Hippocampal formation (tissue), 2 donors: ENCODE measurements around the gene NAPB.

Experiments
- DNase-seq, 2 donors: peaks; one replicate each; lab custom pipeline; 2025; lab: John Stamatoyannopoulos, UW

The NAPB gene

GRCh38 chr20:23406880-23407279, 14.4 kb downstream of the NAPB start:
- DNase-seq, result no peak

DNA sequence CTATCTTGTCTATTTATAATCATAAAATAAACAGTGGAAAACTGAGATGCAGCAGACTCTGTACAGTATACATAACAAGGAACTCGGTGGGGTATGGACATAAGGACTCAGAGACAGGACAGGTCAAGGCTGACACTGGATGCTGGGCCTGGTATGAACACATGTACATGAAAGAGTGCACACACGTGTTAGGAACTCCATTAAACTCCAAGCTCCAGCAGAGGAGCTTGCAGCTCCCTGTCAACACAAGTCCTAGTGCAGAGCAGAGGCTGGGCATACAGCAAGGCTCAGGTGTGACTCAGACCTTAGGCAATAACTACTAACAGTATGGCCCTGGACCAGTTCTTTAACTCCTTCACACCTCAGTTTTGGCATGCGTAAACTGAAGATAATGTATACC, 17.1 kb downstream of the NAPB start:
- no peak for DNase-seq

DNA sequence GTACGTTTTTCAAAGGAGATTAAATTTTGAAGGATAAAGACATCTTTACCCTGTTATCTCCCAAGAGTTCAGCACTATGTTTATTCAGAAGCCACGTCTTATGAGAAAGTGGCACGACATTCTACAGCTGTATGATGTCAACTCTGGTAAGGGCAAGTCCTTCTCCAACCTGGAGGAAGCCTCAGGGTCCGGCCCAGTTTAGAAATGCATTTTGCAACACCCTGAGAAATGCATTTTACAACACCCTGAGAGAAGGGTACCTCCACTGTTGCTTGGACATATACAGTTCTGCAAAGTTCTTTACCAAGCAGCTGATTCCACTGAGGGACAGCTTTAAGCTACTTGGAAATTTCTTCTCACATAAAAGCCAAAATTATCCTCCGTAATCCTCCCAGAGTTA, 17.5 kb downstream of the NAPB start:
- DNase-seq, result no peak

DNA sequence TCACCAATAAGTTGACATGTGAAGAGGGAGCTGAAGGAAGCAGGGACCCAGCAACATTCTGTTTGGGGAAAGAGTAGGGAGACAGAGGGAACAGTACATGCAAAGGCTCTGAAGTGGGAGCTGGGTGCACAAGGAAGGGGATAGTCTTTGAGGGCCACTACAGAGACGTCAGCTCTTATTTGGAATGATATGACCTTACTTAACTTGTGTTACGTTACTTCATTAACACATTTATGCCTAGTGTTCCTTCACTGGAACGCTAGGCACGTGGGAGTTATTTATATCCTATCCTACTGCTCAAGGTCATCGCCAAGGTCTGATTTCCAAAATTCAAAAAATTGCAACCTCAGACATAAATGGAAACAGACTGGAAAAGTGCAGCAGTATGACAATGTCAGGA, 20.2 kb downstream of the NAPB start:
- no peak for DNase-seq

GRCh38 chr20:23399568-23400241, 21.6 kb downstream of the NAPB start:
- DNase-seq, result no peak

GRCh38 chr20:23397961-23398360, 23.3 kb downstream of the NAPB start:
- no peak for DNase-seq

GRCh38 chr20:23396950-23397627, 24.2 kb downstream of the NAPB start:
- DNase-seq, result no peak

DNA sequence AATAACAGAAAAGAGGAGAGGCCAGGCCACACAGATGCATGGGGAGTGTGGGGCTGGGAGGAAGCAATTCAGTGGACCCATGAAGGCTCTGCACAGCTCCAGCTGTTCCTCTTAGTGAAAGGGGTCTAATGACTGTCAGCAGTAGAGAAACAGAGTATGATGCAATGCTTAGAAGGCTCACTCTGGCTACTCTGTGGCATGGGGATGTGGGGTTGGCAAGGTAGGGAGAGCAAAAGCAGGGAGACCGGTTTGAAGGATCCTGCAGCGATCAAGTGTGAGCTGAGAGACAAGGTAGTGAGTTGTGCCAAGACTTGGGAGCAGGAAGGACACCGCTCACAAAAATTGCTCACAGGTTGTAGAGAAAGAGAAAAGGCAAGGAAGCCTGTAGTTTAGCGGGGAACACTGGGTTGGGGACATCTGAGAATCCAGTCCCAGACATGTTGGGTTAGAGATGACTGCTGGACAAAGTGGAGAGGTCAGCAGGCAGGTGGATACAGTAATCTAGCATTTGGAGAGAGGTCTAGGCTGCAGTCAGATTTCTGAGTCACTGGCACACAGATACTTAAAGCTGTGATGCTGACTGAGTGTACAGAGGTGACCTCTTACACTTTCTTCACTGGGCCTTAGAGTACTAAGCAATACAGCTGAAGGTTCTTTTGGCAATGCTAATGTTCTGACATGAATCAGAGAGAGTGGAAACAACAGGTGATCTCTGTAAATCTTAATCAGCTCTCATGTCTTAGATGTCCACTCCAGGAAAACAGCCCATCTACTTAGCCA, 27.1 kb downstream of the NAPB start:
- no peak for DNase-seq

- DNase-seq, result no peak
These were observed 29.5 kb downstream of the NAPB start for GRCh38 chr20:23391707-23392310.

GRCh38 chr20:23390091-23390774, 31.1 kb downstream of the NAPB start:
- no peak for DNase-seq

DNA sequence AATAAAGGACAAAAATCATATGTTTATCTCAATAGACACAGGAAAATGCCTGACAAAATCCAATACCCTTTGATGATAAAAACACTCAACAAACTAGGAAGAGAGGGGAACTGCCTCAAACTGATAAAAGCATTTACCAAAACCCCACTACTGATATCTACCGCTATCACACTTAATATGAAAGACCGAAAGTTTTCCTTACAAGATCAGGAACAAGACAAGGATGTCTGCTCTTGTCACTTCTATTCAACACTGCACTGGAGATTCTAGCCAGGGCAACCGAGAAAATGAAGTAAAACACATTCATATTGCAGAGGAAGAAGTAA, 34.2 kb downstream of the NAPB start:
- no peak for DNase-seq

DNA sequence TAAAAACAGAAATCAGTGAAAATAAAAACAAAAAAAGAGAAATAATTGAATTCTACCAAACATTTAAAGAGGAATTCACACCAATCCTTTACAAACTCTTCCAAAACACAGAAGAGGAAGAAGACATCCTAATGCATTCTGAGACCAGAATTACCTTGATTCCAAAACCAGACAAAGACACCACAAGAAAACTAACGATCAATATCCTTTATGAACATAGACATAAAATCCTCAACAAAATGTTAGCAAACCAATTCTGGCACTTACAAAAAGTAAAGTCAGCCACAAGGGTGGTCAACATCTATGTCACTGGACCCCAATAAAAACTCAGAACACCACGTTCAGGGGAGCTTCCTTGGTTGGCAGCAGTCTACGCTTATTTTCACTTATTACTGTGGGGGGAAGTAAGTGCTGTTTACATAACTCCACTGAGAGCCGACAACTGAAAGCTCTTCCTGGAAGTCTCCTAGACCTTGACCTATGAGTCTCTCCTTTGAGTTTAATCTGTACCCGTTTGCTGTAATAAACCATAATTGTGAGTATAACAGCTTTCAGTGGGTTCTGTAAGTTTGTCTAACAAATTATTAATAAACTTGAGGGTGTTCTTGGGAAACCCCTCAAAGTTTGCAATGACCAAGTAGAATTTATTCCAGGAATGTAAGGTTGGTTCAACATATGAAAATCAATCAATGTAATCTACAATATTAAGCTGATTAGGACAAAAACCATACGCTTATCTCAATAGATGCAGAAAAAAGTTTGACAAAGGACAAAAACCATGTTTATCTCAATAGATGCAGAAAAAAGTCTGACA, 34.8 kb downstream of the NAPB start:
- DNase-seq, result no peak

GRCh38 chr20:23381876-23382275, 39.4 kb downstream of the NAPB start:
- no peak for DNase-seq

GRCh38 chr20:23379772-23380171, 41.5 kb downstream of the NAPB start:
- no peak for DNase-seq

DNA sequence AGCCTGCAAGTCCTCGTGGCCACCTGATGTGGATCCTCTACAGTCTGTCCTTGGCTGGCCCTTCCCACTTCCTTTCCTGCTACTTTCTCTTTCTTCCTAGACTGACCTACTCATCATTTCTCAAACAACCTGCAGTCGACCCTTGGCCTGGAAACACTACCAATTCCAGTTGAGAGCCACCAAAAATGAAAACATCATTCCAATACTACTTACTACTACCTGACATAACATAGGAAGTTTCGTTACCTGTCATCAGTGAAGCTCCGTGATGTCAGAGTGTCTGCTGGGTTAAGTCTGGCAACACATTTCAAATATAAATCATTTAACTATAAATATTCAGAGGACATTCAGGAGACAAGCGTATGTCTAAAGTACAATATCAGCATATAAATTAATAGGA, 45.5 kb downstream of the NAPB start:
- DNase-seq, result no peak

- DNase-seq, result no peak
These were observed 46.8 kb downstream of the NAPB start for GRCh38 chr20:23374441-23374840.

GRCh38 chr20:23371496-23371895, 49.8 kb downstream of the NAPB start:
- DNase-seq, result no peak

DNA sequence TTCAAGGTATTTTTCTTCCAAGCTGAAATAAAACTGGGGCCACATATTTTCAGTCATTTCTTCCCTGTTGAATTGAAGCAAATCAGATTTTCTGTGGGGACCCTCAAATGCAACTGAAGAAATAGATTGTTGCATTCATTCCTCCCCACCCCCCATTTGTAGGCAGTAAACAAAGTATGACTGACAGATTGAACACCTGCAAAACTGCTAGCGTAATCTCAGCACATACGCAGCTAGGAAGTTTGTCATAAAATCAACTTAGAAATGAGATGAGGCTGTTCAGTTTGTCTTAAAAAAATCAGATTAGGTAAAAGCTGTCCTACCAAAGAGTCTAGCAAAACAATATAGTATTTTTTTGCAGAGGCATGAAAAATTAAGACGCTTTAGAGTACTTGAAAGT, 50.4 kb downstream of the NAPB start:
- no peak for DNase-seq

DNA sequence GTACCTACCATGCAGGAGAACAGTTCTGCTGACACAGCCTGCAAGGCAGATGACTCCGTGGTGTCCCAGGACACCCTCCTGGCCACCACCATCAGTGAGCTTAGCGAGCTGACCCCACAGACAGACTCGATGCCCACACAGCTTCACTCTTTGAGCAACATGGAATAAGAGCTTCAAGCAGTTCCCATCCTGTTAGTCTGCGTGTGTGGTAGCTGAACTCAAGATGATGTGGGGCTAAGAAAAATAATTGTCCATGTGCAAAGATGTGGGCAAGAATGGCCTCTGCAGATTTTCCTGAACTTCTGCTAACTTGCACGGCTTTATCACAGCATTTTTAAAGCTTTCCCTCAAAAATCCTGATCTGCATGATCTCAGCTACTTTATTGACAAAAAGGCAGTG, 51.0 kb downstream of the NAPB start:
- no peak for DNase-seq

- no peak for DNase-seq
These were observed 52.0 kb downstream of the NAPB start for GRCh38 chr20:23369072-23369823.
